ENCODE results near the gene PLA2G4F. TPM values are rescaled to one million over a fixed set of nuclear protein-coding genes. Genes with fewer than 3 reads are reported as not detected.

PLA2G4F gene
- total and polyA plus RNA-seq, 10 of the 15 experiments (the other 5 are each of a cell fraction or from before 2014, with no cell fraction given) = not detected

DNA sequence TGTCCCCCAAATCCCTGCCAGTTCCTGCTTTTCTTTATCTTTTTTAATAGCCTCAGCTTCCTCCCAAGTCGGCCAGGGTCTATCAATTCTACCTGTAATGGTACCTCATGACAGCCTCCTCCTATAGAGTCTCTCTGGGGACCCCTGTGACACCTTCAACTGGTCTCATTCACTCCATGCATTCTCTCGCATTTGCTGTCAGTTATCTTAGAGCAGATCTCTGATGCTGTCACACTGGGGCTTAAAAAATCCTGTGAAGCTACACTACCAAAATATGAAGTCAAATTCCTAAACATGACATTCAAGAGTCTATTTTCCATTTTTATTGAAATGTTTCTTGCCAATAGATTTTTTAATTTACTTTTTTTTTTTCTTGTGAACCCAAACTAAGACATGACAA is 46.2 kb upstream of the PLA2G4F start:
- ChIA-PET SMC1A (ENCODE audit: uncharacterized antibody, unreplicated experiment) (no interaction called here), RAD21 (ENCODE audit: unreplicated experiment) (no interaction called here), CTCF (no interaction called here), POLR2A (no interaction called here)
- Histone ChIP-seq H4K20me1 (ENCODE audit: control insufficient read depth, insufficient read depth) (no peaks in the 10 kb centered on the region), H3K36me3 (ENCODE audit: control insufficient read depth in 2 of 2, insufficient read depth in 2 of 2, low read length in 1 of 2) (no peaks in the 10 kb centered on the region), H3K4me2 (ENCODE audit: control insufficient read depth, insufficient read depth) (no peak overlapping the region), H3K27ac (ENCODE audit: control insufficient read depth, insufficient read depth) (no peak overlapping the region), H3K4me1 (ENCODE audit: control insufficient read depth, insufficient read depth, low read length) (no peaks in the 10 kb centered on the region), H3K4me3 (no peak overlapping the region), H3K9ac (ENCODE audit: control insufficient read depth, insufficient read depth, low read length) (no peak overlapping the region), H3K27me3 (replicated peaks in 1 of 2; ENCODE audit: control insufficient read depth in 2 of 2, insufficient read depth in 2 of 2, low read length in 1 of 2) (no peaks in the 10 kb centered on the region), H3K79me2 (ENCODE audit: control insufficient read depth, insufficient read depth, low read length) (peaks cover 26% of the 10 kb centered on the region), H3K9me3 (replicated peaks; ENCODE audit: control insufficient read depth, insufficient read depth, low read length) (no peaks in the 10 kb centered on the region), H2AFZ (ENCODE audit: control insufficient read depth, low read depth, low read length) (no peak overlapping the region)
- DNase-seq (ENCODE audit: low read depth, low spot score) (no peak), FAIRE-seq (no peak), ATAC-seq (no peak)
- intact Hi-C loops (cut with micrococcal nuclease; ENCODE audit: unreplicated experiment) = no loop called here
- in situ Hi-C loops (cut with MboI) = no loop called here
- TF ChIP-seq ATF7 (IDR thresholded peaks at IDR 0.05; ENCODE audit: low read depth) = no peak
- TF ChIP-seq ZNF217 (IDR thresholded peaks at IDR 0.05) = no peak
- no peak for TF ChIP-seq SMAD1 (IDR thresholded peaks at IDR 0.05; ENCODE audit: low read depth, partially characterized antibody)
- TF ChIP-seq, protein P1, sequence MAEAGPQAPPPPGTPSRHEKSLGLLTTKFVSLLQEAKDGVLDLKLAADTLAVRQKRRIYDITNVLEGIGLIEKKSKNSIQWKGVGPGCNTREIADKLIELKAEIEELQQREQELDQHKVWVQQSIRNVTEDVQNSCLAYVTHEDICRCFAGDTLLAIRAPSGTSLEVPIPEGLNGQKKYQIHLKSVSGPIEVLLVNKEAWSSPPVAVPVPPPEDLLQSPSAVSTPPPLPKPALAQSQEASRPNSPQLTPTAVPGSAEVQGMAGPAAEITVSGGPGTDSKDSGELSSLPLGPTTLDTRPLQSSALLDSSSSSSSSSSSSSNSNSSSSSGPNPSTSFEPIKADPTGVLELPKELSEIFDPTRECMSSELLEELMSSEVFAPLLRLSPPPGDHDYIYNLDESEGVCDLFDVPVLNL (IDR thresholded peaks at IDR 0.05; ENCODE audit: low read depth, low read length) = no peak
- no peak for TF ChIP-seq CBX3 (IDR thresholded peaks at IDR 0.05; ENCODE audit: borderline replicate concordance, low read depth)
- TF ChIP-seq PAX5 (IDR thresholded peaks at IDR 0.05; ENCODE audit: borderline replicate concordance, low read depth, low read length) = no peak
- WGBS (ENCODE audit: insufficient coverage, insufficient replicate concordance, low lambda C conversion rate, missing lambda C conversion rate) = 50% methylated on average over 2 of the region's 2 CpGs
- BruUV-seq (replicated peaks) = no TSS peak

DNA sequence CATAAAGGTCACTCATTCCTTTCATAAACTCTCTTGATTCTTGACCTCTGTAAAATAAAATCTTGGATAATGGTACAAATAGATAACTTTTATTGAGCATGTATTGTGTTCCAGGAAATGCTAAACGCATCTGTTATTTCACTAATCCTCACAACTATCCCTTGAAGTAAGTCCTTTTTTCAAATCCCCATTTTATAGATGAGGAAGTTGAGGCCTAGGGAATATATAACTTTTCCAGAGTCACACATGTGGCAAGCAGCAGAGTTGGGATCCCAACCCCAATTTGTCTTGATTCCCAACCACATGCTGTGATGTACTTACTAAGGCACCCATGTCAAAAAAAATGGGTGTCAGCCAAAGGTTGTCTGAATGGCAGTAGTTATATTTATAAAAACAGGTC is 45.4 kb upstream of the PLA2G4F start:
- FAIRE-seq (no peak), ATAC-seq (no peak), DNase-seq (ENCODE audit: low read depth, low spot score) (no peak)
- CTCF ChIA-PET = interaction anchor here (0.6 kb wide), 2 partner anchors 984 to 1318 kb away, joined by 3 to 5 read pairs; no protein-coding TSS in a partner anchor
- in situ Hi-C loops (cut with MboI) = no loop called here
- Histone ChIP-seq H4K20me1 (ENCODE audit: control insufficient read depth, insufficient read depth) (no peaks in the 10 kb centered on the region), H3K79me2 (ENCODE audit: control insufficient read depth, insufficient read depth, low read length) (peaks cover 17% of the 10 kb centered on the region), H3K4me3 (no peak overlapping the region), H3K9me3 (replicated peaks; ENCODE audit: control insufficient read depth, insufficient read depth, low read length) (no peaks in the 10 kb centered on the region; the same call in 2 of the 3 replicates), H3K27ac (ENCODE audit: control insufficient read depth, insufficient read depth) (no peak overlapping the region), H3K9ac (ENCODE audit: control insufficient read depth, insufficient read depth, low read length) (no peak overlapping the region), H3K4me2 (ENCODE audit: control insufficient read depth, insufficient read depth) (no peak overlapping the region), H3K27me3 (replicated peaks in 1 of 2; ENCODE audit: control insufficient read depth in 2 of 2, insufficient read depth in 2 of 2, low read length in 1 of 2) (no peaks in the 10 kb centered on the region), H2AFZ (ENCODE audit: control insufficient read depth, low read depth, low read length) (no peak overlapping the region), H3K36me3 (ENCODE audit: control insufficient read depth in 2 of 2, insufficient read depth in 2 of 2, low read length in 1 of 2) (no peaks in the 10 kb centered on the region), H3K4me1 (ENCODE audit: control insufficient read depth, insufficient read depth, low read length) (no peaks in the 10 kb centered on the region)
- no TSS peak for BruUV-seq (replicated peaks)
- intact Hi-C loops (cut with micrococcal nuclease; ENCODE audit: unreplicated experiment) = no loop called here
- SMC1A ChIA-PET (ENCODE audit: uncharacterized antibody, unreplicated experiment) = no interaction called here
- RAD21 ChIA-PET (ENCODE audit: unreplicated experiment) = no interaction called here
- WGBS (ENCODE audit: insufficient coverage, insufficient replicate concordance, low lambda C conversion rate, missing lambda C conversion rate) = 100% methylated on average over 1 of the region's 1 CpG
- POLR2A ChIA-PET = no interaction called here
- TF ChIP-seq HDGF (IDR thresholded peaks at IDR 0.05) (no peak), KDM1A (IDR thresholded peaks at IDR 0.05; ENCODE audit: borderline replicate concordance) (no peak), TCF7 (IDR thresholded peaks at IDR 0.05; ENCODE audit: borderline replicate concordance) (no peak), EED (IDR thresholded peaks at IDR 0.05; ENCODE audit: low read depth) (no peak), EP300 (IDR thresholded peaks at IDR 0.05; ENCODE audit: borderline replicate concordance in 1 of 2, control insufficient read depth in 1 of 2, low read depth in 2 of 2, low read length in 2 of 2) (no peak), BCL3 (IDR thresholded peaks at IDR 0.05; ENCODE audit: borderline replicate concordance, insufficient read depth, low read depth, low read length, poor library complexity, severe bottlenecking) (no peak), EZH2 (IDR thresholded peaks at IDR 0.05; ENCODE audit: borderline replicate concordance, control insufficient read depth, low read depth, low read length) (no peak), NFYA (IDR thresholded peaks at IDR 0.05; ENCODE audit: borderline replicate concordance, low read depth, low read length) (no peak), MAX (IDR thresholded peaks at IDR 0.05; ENCODE audit: low read depth, low read length) (no peak)

Measured in GM12878 (cell line).